GM12878 (cell line): ENCODE results near the gene IL18R1. TPM values are rescaled to one million over a fixed set of nuclear protein-coding genes. Genes with fewer than 3 reads are reported as not detected.

Experiments used
- ATAC-seq: fragments of 200-7000 bp; cut with Tn5 transposase; 3 replicates; pipeline ENCODE4 v1.9.1; 2020; ENCODE audit warnings: mild to moderate bottlenecking, moderate library complexity
- BruUV-seq: library from RNA; stranded (reverse); fragments of 400-500 nt; replicated peaks from 2 replicates; lab custom pipeline; 2021; lab: Mats Ljungman, UMichigan
- CTCF ChIA-PET: fragments of 300-600 bp; sonication (Branson Sonifier 250); formaldehyde crosslinking; extraction: SDS; loops from one replicate; lab custom pipeline; 2021; ENCODE audit warnings: inconsistent platforms; lab: Yijun Ruan, JAX
- POLR2A ChIA-PET: fragments of 350-600 bp; formaldehyde crosslinking; extraction: SDS; loops from one replicate; lab custom pipeline; 2021; ENCODE audit warnings: inconsistent platforms; lab: Charles Lee
- RAD21 ChIA-PET: fragments of 300-600 bp; sonication (Branson Sonifier 250); formaldehyde crosslinking; loops from one replicate; lab custom pipeline; 2023; ENCODE audit warnings: antibody characterized with exemption; ENCODE audit not compliant: unreplicated experiment; lab: Charles Lee
- SMC1A ChIA-PET: fragments of 300-600 bp; sonication (Branson Sonifier 250); formaldehyde crosslinking; loops from one replicate; lab custom pipeline; 2023; ENCODE audit not compliant: unreplicated experiment, uncharacterized antibody; lab: Charles Lee
- DNase-seq: peaks from one replicate; pipeline ENCODE4 v3.0.0-alpha.2; 2011; ENCODE audit warnings: low read depth, low spot score
- FAIRE-seq: peaks from 3 replicates; lab custom pipeline; 2011; peaks lifted over from hg19 to GRCh38; lab: Jason Lieb, UNC
- H2AFZ ChIP-seq: 2 replicates; pipeline ENCODE4 v1.6.0; 2011; ENCODE audit warnings: low read depth, low read length, control low read depth; ENCODE audit not compliant: control insufficient read depth
- H3K27ac ChIP-seq: 2 replicates; pipeline ENCODE4 v1.5.1; 2011; ENCODE audit warnings: control low read depth; ENCODE audit not compliant: control insufficient read depth, insufficient read depth
- H3K27me3 ChIP-seq, 2 experiments: replicated peaks in 1 of 2; 2 replicates each; pipeline versions ENCODE4 v1.6.0 to v1.6.1; 2011; ENCODE audit warnings: low read length in 1 of 2; ENCODE audit not compliant: control insufficient read depth in 2 of 2, insufficient read depth in 2 of 2
- H3K36me3 ChIP-seq, 2 experiments: 2 replicates each; pipeline ENCODE4 v1.5.1; 2011; ENCODE audit warnings: low read length in 1 of 2; ENCODE audit not compliant: control insufficient read depth in 2 of 2, insufficient read depth in 2 of 2
- H3K4me1 ChIP-seq: 2 replicates; pipeline ENCODE4 v1.6.1; 2011; ENCODE audit warnings: mild to moderate bottlenecking, low read length, moderate library complexity, mixed read lengths; ENCODE audit not compliant: control insufficient read depth, insufficient read depth
- H3K4me2 ChIP-seq: 2 replicates; pipeline ENCODE4 v1.6.0; 2011; ENCODE audit warnings: control low read depth; ENCODE audit not compliant: control insufficient read depth, insufficient read depth
- H3K4me3 ChIP-seq: fragments of 200-600 bp; sonication (generic); 2 replicates; pipeline ENCODE4 v1.5.1; 2016
- H3K79me2 ChIP-seq: 2 replicates; pipeline ENCODE4 v1.6.0; 2011; ENCODE audit warnings: low read length; ENCODE audit not compliant: control insufficient read depth, insufficient read depth
- H3K9ac ChIP-seq: 2 replicates; pipeline ENCODE4 v1.8.0; 2011; ENCODE audit warnings: low read length, control low read depth, mixed read lengths; ENCODE audit not compliant: control insufficient read depth, insufficient read depth
- H3K9me3 ChIP-seq: replicated peaks from 3 replicates; pipeline ENCODE4 v1.5.1; 2011; ENCODE audit warnings: mild to moderate bottlenecking, low read length; ENCODE audit not compliant: control insufficient read depth, insufficient read depth
- H4K20me1 ChIP-seq: 2 replicates; pipeline ENCODE4 v1.6.0; 2011; ENCODE audit not compliant: control insufficient read depth, insufficient read depth
- BCL11A ChIP-seq: IDR thresholded peaks from 2 replicates; pipeline ENCODE4 v1.6.1; 2011; ENCODE audit warnings: low read depth, low read length
- CHD2 ChIP-seq: IDR thresholded peaks from 2 replicates; pipeline ENCODE4 v1.6.1; 2011; ENCODE audit warnings: low read depth, low read length, improper control_type of control experiment, borderline replicate concordance
- CREB1 ChIP-seq: IDR thresholded peaks from 2 replicates; pipeline ENCODE4 v1.6.1; 2012; ENCODE audit warnings: low read depth, mild to moderate bottlenecking, inconsistent platforms
- E2F8 ChIP-seq: fragments of 450-650 bp; IDR thresholded peaks from 2 replicates; pipeline ENCODE4 v1.6.1; 2018; ENCODE audit warnings: mild to moderate bottlenecking, low read depth, moderate library complexity; ENCODE audit not compliant: partially characterized antibody
- ELK1 ChIP-seq: IDR thresholded peaks from 2 replicates; pipeline ENCODE4 v1.6.1; 2012; ENCODE audit warnings: low read depth, low read length, improper control_type of control experiment
- HDGF ChIP-seq: fragments of 450-650 bp; IDR thresholded peaks from 2 replicates; pipeline ENCODE4 v1.6.1; 2016; ENCODE audit warnings: antibody characterized with exemption
- JUNB ChIP-seq: IDR thresholded peaks from 2 replicates; pipeline ENCODE4 v1.6.1; 2016; ENCODE audit warnings: antibody characterized with exemption, mild to moderate bottlenecking
- SKIL ChIP-seq: fragments of 450-650 bp; IDR thresholded peaks from 2 replicates; pipeline ENCODE4 v1.6.1; 2017; ENCODE audit warnings: mild to moderate bottlenecking, low read depth, inconsistent platforms; ENCODE audit not compliant: poor library complexity, severe bottlenecking
- YY1 ChIP-seq: IDR thresholded peaks from 2 replicates; pipeline ENCODE4 v1.6.1; 2011; ENCODE audit warnings: low read depth, mild to moderate bottlenecking, low read length
- WGBS: methylation state at CpG from one replicate; pipeline ENCODE4 v1.1.6; 2016; ENCODE audit warnings: low lambda C conversion rate; ENCODE audit not compliant: insufficient replicate concordance, insufficient coverage; ENCODE audit errors: missing lambda C conversion rate; 5-methylcytosine and 5-hydroxymethylcytosine counted together
- in situ Hi-C: fragments of 300-500 bp; cut with MboI; formaldehyde crosslinking; loops from 9 replicates; pipeline ENCODE4 v1.14.3; 2018; ENCODE audit warnings: mixed read lengths
- intact Hi-C: fragments of 100-400 bp; cut with micrococcal nuclease; formaldehyde crosslinking; loops from one replicate; pipeline ENCODE4 v1.14.2; 2022; ENCODE audit not compliant: unreplicated experiment
- polyA plus RNA-seq, 11 experiments: library from polyadenylated mRNA; depleted of rRNA in 4 of 11; unstranded in 6 of 11; stranded (reverse) in 5 of 11; fragments of >200 nt; fragmentation: Nextera tagmentation in 4 of 11; fragmentation: Illumina TruSeq in 1 of 11; extraction: Ambion mirVana in 4 of 11; extraction: Trizol in 1 of 11; gene quantifications; 1 replicate in 1 of 11; 2 replicates in 10 of 11; pipeline versions ENCODE4 v1.2.1 to v1.2.3, GENCODE V29; 2011 to 2016; ENCODE audit warnings: inconsistent platforms in 2 of 11, missing spikeins in 2 of 11, low read depth in 1 of 11
- total RNA-seq, 4 experiments: library from RNA; depleted of rRNA in 3 of 4; stranded (reverse); fragments of >200 nt in 3 of 4; fragmentation: Illumina TruSeq in 1 of 4; extraction: Trizol in 1 of 4; gene quantifications; 2 replicates each; pipeline versions ENCODE4 v1.2.1 to v1.2.3, GENCODE V29; 2013 to 2021

Gene IL18R1
- total and polyA plus RNA-seq, 10 of the 15 experiments (the other 5 are each of a cell fraction or from before 2014, with no cell fraction given), result 3.5 to 15.5 (median 11.1) TPM

- Histone ChIP-seq H3K4me3 (no peak overlapping the region), H3K9me3 (no peaks in the 10 kb centered on the region), H3K27me3 (peaks cover 0 to 2% of the 10 kb centered on the region in 2 experiments; a peak in 2 of 4 replicates), H2AFZ (no peak overlapping the region), H3K4me2 (no peak overlapping the region), H3K36me3 (no peaks in the 10 kb centered on the region), H3K4me1 (no peaks in the 10 kb centered on the region), H3K27ac (no peak overlapping the region), H3K9ac (no peak overlapping the region), H3K79me2 (no peaks in the 10 kb centered on the region), H4K20me1 (no peaks in the 10 kb centered on the region)
- intact Hi-C loops, result no loop called here
- TF ChIP-seq E2F8 (no peak), YY1 (no peak), JUNB (no peak), ELK1 (no peak), SKIL (no peak), CHD2 (no peak), CREB1 (no peak), BCL11A (no peak), HDGF (no peak)
- RAD21 ChIA-PET, result no interaction called here
- CTCF ChIA-PET, result no interaction called here
- BruUV-seq, result no TSS peak
- SMC1A ChIA-PET, result no interaction called here
- WGBS, result 0% methylated on average over 2 of the region's 2 CpGs
- in situ Hi-C loops, result no loop called here
- no peak for FAIRE-seq
- DNase-seq, result no peak
- POLR2A ChIA-PET, result no interaction called here
- no peak for ATAC-seq
Measured at GRCh38 chr2:102317715-102318114, 37.9 kb upstream of the IL18R1 start.
